GM04504 (cell line): Measurements from ENCODE around the gene LRP1B.

ENCODE experiments used
- DNase-seq: peaks from one replicate; pipeline ENCODE4 v3.0.0-alpha.2; 2012; ENCODE audit warnings: low read depth

LRP1B gene

DNA sequence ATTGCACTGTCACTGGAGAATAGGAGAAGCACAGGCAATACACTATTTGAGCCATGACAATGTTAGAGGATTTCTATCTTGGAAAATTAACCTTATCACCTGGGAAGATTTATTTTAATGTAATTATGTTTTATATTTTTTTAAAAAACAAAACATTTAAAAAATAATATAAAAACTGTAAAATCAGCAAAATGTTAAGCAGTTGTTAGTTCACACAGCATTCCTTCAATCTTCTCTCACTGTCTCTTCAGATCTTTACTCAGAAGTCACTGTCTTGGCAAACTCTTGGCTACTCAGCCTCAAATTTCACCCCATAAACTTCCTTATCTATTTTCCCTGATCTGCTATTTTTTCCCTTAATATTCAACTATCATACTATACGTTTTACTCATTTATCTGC, 1322.6 kb downstream of the LRP1B start:
- DNase-seq = no peak

DNA sequence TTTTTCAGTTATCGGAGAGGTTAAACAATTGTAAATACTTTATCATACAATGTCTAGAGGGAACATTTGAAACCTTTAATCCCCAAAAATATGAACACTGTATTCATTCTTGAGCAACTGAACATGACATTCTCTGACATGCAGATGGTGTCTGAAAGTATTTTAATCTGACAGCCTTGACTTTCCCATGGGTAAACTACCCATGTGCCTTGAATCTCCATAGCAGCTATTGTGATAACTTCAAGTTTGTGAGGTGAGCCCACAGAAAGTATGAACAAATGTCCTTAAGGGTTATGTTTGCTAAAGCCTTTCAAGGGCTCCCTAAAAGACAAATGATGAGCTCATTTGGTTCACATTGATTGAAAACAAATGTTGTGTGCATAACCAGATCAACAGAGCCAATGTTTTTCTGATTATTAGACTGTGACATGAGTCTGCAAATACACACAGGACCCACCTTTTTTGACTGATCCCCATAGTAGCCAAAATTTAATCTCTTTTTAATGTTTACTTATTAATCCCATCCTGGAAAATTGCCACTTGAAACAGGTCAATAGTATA, 1326.0 kb downstream of the LRP1B start:
- DNase-seq = no peak

DNA sequence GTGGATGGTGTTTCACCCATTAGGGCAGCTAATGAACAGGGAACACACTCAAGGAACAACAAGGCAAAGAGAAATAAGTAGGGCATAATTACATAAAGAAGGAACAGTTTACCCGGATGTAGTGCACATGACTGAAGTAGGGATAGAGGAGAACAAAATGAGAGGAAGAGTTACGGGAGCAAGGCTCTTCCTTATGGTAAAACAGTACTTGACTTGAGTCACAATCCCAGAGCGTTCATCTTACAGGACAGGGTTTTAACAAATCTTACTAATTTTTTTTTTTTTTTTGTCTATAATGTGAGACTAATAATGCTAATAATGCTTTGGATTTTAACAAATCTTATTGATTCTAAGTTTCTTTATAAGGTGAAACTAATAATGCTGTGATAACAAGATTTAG, 1329.5 kb downstream of the LRP1B start:
- no peak for DNase-seq

DNA sequence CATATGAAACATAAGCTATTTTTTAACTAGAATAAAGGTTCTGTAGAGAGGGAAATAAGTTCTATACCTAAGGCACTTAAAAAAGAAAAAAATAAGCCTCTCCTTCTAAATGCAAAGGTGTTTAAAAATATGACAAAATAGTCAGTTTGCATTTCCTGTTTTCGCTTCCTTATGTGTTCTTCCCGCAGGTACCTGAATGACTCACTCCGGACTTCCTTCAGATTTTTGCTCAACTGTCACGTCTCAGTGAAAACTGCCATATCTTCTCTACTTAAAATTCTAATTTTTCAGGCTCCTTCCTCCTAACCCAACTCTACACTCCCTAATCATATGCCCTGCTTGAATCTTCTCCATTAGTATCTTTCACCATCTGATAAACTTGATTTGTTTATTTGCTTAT, 1333.1 kb downstream of the LRP1B start:
- DNase-seq = no peak

DNA sequence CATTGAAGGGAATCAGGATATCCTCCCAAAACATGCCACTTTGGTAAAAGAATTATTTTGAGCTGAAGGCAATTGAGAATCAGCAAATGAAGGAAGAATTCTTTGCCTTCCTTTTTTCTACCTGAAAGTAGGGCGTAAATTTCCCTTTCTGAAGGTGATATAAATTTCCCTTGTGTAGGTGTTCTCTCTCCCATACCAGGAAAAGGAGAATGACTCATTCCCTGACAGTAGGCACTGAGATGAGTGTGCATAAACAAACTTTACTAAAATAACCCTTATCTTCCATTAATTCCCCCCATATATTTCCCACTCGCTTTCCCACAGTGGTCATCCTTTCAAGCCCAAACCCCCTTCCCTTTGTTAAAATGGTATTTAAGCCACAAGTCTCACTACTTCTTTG, 1339.0 kb downstream of the LRP1B start:
- no peak for DNase-seq

DNA sequence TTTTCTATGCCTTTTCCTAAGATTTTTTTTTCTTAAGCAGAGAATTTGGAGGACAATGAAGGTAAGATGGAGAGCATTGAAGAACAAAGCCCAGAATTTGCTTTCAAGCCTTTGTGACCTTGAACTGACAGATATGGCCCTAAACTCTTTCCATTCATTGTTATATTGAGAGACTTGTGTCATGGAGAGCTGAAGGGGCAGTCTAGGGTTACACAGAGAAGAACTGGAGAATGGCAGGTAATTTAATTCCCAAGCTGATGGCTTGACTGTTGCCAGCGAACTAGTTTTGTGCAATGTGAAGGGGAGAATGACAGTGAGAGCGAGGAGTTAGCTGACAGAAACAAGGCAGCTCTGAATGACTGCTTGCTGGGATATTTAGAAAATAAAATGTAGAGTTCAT, 1344.2 kb downstream of the LRP1B start:
- no peak for DNase-seq

DNA sequence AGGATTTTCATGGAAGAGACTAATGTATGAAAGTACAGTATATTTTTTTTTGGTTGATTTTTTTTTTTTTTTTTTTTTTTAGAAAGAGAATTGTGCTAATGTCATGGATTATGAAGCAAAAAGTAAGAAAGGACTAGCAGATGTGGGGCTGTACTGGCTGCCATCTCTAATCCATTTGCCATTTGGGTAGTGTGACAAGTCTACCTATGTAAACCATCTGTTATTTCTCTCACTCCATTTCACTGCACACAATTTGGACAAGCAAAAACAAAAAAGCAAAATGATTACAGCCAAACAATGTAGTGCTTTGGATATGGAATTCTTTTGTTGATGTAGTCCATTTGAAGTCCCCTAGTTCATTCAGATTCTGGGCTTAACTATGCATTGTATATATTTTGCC, 1355.4 kb downstream of the LRP1B start:
- no peak for DNase-seq

DNA sequence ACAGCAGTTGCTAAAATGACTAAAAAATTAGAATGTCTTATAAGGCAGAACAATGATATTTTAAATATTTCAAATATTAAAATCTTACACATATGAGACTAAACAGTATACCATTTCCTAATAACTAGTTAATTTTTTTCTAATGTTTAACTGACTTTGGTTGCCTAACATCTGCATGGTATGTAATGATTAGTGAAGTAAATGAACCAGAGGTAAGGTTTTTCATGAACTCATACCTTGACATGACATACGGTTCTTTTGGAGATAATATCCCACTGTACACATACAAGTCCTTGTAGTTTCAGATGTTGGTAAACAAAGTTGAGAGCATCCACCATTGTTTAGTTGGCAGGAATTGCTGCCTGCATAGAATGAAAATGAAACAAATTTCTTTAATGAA, 1360.2 kb downstream of the LRP1B start:
- no peak for DNase-seq

DNA sequence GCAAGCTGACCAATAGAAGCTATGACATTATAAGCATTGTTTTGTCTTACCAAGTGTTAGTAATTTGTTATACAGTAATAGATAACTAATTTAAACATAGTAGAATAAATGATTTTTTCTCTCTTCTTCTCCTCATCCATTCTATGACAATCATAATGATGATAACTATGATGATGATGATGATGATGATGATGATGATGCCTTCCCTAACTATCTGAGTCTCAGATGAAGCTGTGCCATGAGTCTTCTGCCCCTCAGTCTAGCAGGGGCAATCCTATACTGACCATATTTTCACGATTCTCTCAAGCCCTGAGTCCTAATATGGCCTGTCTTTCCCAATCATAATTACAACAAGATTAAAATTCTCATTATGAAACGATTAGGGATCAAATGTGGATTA, 1369.0 kb downstream of the LRP1B start:
- no peak for DNase-seq

DNA sequence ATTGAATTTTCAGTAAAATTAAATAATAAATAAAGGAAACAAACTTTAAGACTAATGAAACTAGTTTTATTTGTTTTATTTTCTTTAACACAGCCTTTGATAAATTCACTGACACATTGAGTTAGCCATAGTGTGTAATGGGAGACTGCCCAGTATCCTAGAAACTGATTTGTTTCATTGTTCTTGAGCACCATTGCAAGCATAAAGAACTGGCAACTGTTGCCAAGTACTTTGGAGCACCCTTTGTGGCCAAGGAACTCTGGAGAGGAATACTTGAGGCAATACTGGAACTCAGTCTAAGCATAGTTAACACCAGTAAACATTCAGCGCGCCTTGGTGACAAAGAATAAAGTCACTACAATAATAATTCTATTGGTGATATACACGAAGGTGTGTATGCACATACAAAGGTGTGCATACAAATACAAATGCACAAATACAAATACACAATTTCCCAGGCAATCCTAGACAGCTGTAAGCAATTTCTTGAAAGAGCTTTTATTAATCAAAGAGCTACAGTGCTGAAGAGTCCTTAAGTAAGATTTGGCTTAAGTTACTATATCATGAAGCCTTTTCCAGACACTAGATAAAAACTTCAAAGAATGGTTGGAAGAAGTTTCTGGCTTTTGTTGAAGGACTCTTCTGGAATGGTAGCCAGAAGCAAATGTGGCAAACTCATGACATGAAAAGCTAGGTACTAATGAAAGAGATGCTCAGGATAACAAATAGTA, 1371.2 kb downstream of the LRP1B start:
- no peak for DNase-seq

DNA sequence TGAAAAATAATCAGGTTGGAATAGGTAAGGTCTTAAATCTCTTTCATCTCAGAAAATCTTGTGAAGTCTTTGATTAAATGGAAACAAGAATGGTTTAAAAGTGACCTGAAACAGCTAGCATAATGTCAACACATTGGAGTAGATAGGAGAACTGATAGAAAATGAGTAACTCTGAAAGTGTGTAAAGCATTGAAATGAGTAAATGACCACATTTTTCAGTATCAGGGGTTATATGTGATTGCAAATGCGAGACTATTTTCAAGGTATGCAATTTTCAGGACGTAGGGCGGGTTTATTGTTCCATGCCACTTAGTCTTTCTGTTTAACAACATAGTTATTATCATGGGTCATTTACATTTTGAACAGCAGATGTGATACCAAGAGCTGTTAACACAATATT, 1383.2 kb downstream of the LRP1B start:
- no peak for DNase-seq

DNA sequence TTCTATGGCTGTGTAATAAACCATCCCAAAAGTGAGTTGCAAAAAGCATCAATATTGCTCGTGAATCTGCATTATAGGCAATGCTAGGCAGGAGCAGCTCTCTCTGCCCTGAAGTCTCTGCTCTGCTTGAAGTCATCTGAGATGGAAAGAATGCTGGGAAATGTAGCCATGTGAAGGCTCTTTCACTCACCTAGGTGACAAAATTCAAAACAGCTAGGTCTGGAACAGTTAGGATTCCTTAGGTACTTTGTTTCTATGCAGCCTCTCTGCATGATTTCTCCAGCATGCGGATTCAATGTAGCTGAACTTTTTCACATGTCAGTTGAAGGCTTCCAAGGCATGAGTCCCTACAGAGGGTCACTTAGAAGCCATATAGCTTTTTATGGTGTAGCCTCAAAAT, 1383.7 kb downstream of the LRP1B start:
- no peak for DNase-seq

DNA sequence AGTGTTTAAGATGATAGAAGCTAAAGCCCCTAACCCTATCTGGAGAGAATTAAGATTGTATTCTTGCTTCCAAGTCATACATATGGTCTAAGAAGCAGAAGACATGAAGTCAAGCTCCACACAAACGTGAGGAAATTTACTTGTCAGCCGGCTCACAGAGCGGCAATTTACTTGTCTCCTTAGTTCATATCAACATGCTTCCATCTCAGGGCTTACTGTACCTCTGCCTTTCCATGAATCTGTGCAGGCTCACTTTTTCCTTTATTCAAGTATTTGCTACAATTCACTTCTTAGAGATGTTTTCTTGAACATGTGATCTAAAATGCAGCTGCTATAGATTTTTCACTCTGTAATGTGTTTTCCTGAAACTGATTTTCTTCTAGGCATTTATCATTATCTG, 1386.4 kb downstream of the LRP1B start:
- DNase-seq = no peak

DNA sequence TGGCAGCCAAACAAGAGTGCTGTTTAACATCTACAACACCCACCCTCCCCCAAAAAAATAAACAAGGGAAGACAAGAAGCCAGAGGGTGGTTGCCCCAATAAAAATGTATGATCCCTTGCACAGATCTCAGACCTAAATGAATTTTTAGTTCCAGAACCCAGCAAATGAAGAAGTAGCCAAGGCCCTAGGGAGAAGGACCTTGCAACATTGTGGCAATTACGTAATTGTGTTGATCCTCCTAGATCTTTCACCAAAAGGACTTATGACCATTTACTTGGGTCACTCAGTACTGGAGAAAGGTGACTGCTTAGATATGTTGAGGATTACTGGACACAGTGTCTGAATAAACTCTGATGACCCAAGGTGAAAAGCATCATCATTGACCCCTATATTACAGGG, 1393.8 kb downstream of the LRP1B start:
- no peak for DNase-seq

DNA sequence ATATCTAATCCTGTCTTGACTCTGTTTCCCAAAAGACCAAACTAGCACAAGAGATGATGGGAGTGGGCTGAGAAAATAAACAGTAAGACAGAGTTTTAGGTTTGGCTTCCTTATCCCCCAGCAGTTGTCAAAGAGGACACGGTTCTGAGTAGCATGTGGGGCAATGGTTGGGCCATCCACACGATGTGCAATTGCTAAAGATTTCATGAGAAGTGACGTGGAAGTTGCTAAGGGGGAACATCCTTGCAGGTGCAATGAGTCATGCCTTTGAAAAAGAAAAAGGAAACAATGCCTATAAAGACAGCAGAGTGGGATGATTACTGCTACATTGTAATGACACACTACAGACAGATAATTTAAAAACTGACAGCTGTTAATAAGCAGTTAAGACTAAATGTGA, 1395.8 kb downstream of the LRP1B start:
- DNase-seq = no peak

DNA sequence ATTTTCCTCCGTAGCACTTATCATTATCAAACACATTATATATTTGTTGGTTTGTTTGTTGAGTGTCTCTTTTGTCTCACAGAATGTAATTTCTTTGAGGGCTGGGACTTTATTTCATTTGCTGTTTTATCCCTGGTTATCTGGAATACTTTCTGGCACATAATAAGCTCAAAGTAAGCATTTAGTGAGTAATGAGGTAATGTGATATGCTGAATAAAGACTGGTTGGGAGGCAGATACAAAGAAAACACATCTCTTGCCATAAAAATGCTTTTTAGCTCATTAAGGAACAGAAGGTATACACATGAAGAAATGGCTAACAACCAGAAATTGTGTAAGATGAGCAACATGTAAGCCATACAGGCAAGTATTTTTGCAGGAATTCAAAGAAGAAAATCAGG, 1411.8 kb downstream of the LRP1B start:
- no peak for DNase-seq

DNA sequence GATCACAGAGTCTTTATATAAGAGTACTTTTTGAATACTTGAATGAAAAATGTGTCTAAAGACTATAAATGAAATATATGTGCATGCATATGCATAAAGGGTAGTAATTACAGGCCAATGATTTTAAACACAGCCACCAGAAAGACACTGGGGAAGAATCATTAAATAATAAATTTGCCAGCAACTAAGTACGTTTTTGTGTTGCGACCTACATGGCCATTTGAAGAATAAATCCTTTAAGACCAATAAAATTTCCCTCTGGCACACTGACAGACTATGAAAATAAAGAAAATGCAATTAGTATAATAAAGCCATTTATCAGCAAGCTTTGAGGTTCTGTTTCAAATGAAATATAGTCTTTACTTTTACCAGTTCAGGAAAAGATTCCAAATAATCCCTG, 1413.3 kb downstream of the LRP1B start:
- DNase-seq = no peak

DNA sequence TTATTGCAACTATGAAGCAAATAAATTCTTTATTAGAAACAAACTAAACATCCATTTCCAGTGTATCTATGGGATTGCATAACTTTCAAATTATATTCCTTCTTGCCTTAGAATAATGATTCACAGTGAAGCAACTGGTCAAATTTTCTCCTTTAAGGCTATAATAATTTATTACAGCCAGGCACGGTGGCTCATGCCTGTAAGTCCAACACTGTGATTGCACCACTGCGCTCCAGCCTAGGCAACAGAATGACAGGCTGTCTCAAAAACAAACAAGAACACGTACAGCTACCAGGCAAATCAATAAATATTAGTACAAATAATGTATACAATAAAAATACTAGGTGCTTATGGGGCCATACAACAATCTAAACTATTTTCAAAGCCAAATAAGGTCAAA, 1416.2 kb downstream of the LRP1B start:
- DNase-seq = peak; percentile 5

DNA sequence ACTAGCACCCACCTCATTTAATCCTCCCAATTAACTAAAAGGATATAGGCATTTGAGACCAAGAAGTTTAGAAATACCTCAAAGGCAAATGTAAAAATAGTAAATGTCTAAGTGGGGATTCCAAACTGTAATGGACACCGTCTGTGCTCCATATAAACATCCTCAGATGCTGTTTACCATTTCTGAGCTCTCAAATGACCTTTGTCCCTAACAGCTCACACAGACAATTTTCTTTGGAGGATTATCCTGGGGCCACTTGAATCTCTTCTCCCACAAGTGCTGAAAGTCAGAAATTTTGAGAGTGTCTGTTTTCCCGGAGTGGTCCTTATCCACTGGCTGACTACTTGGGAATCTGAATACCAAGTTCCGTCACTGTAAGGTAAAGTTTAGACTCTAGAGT, 1418.9 kb downstream of the LRP1B start:
- no peak for DNase-seq

DNA sequence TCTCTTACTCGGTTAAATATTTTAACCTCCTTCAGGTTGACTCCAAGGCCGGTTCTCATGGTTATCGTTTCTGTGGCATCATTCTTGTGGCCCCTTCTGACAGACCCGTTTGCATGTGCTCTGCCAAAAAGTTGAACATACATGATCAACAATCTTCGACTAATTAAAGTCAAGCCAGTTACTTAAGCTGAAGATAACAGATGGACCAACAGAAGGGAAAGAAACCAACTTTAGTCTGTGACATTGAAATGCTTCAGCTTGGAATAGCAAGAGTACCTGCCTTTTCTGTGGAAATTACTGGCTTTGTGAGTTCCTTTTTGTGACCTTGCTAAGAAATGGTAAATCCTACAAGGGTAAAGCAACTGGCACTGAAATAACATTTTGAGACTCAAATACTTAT, 1429.1 kb downstream of the LRP1B start:
- no peak for DNase-seq

DNA sequence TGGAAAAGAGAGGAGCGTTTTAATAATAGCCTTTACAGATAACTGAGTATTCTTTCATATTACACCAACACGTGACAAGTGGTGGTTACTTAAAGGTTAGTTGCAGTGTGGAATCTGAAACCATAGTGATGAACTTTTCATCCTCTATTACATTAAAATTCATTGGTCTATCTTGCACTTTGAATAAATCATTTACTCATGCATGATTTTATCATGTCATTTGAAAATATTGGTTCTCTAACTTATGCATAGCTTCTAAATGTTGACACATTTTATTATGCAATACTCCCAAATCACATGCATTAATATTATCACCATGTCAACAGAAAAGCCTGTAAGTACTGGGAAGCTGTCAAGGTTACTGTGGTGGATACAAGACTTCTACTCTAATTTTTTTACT, 1432.2 kb downstream of the LRP1B start:
- DNase-seq = no peak

DNA sequence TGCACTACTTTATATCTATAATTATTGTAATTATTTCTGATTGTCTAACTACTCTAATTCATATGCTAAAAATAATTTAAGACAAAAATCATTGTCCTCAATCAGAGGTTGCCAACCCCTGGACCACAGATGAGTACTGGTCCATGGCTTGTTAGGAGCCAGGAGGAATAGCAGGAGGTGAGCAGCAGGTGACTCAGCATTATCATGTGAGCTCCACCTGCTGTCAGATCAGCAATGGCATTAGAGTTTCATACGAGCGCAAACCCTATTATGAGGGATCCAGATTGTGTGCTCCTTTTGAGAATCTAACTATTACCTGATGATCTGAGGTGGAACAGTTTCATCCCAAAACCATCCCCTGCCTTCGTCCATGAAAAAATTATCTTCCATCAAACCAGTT, 1434.4 kb downstream of the LRP1B start:
- DNase-seq = no peak

DNA sequence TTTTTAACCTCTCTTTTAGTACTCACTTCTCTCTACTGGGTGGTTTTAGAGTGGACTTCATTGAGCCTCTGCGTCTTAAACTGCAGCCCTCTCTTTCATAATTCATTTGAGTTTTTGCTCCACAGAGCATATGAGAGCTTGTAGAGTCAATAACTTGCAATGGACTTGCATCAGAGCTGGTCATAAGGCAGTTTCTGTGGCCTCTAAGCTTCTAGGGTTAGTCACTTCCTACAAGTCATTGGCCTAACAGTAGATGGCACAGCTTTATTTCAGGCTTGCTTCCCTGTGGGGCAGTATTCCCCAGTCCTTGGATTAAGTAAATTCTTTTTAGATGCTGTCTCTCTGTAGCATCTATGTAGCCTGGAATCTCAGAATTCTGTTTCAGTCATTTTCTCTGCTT, 1435.7 kb downstream of the LRP1B start:
- peak; percentile 34 for DNase-seq

DNA sequence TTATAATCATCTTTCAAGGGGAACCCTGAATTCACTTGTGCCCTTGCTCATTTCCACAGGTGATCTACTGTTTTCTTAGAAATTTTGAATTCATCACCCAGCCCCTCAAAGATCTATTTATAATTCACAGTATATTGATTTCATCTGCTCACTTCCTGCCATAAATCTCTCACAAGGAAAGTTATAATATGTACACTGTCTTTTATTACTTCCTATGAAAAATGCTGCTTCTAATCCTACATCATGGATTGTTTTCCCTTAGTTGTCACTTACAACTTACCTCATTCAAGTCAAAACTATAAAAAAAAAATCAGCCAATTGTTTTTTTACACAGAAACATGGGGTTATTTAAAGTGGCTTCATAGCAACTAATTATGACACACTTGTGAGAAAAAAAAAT, 1443.0 kb downstream of the LRP1B start:
- DNase-seq = no peak
